Prostate gland (tissue), 2 donors: ENCODE measurements around the gene RHBDL1.

ENCODE experiments used
- POLR2A ChIP-seq: fragments of 450-650 bp; IDR thresholded peaks from one replicate; pipeline ENCODE4 v1.6.1; 2016; ENCODE audit warnings: antibody characterized with exemption, mild to moderate bottlenecking
- POLR2AphosphoS5 ChIP-seq: sonication (generic); formaldehyde crosslinking; IDR thresholded peaks from one replicate; pipeline ENCODE4 v1.6.1; 2017; ENCODE audit warnings: antibody characterized with exemption
- TF ChIP-seq, protein P1 (sequence below), 4 experiments: fragments of 200-600 bp in 2 of 4; fragments of 450-650 bp in 2 of 4; sonication (generic) in 2 of 4; IDR thresholded peaks; 1 replicate in 3 of 4; 2 replicates in 1 of 4; pipeline ENCODE4 v1.5.1; 2016 to 2019; ENCODE audit warnings: antibody characterized with exemption in 4 of 4, mild to moderate bottlenecking in 2 of 4, moderate library complexity in 2 of 4

DNA sequence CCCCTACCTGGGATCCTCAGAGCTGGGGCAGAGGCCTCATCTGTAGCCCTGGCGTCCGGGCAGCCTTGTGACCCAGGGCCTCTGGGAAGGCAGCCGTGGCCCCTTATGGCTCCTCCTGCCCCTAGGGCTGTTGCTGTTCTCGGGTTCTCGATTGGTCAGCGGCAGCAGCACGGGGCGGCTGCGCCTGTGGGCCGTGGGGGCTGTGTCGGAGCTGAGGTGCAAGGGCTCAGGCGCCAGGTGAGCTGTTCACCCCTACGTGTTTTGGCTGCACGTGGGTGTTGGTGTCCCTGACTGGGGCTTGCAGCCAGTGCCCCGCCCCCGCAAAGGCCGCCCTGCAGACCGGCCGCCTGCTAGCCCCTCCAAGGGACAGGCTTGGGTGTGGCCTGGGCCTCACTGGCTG, 13.4 kb upstream of the RHBDL1 start:
- TF ChIP-seq, protein P1, sequence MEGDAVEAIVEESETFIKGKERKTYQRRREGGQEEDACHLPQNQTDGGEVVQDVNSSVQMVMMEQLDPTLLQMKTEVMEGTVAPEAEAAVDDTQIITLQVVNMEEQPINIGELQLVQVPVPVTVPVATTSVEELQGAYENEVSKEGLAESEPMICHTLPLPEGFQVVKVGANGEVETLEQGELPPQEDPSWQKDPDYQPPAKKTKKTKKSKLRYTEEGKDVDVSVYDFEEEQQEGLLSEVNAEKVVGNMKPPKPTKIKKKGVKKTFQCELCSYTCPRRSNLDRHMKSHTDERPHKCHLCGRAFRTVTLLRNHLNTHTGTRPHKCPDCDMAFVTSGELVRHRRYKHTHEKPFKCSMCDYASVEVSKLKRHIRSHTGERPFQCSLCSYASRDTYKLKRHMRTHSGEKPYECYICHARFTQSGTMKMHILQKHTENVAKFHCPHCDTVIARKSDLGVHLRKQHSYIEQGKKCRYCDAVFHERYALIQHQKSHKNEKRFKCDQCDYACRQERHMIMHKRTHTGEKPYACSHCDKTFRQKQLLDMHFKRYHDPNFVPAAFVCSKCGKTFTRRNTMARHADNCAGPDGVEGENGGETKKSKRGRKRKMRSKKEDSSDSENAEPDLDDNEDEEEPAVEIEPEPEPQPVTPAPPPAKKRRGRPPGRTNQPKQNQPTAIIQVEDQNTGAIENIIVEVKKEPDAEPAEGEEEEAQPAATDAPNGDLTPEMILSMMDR (IDR thresholded peaks at IDR 0.05), result no peak
- TF ChIP-seq POLR2A, result no peak
- TF ChIP-seq POLR2AphosphoS5, result no peak
